Nucleus accumbens (tissue), 56 donors: ENCODE data around the gene ZNF202.
"Not testable (repeated sequence)": the region's sequence is repeated elsewhere in the genome, so short reads cannot be mapped to it uniquely, and the experiment has no call there.

Experiments
- DNase-seq, 56 donors: peaks; one replicate each; lab custom pipeline; 2025; lab: John Stamatoyannopoulos, UW

ZNF202 gene

GRCh38 chr11:123742031-123742723, 717 bp upstream of the ZNF202 start:
- DNase-seq, result peak in 9 of 56 donors; percentile 0 to 31 (median 4)

- peak in 2 of 56 donors; percentile 4 to 37 for DNase-seq
Observed at GRCh38 chr11:123740787-123741158, 687 bp downstream of the ZNF202 start.

GRCh38 chr11:123738374-123738773, 3.1 kb downstream of the ZNF202 start:
- DNase-seq, result no peak

- no peak for DNase-seq
Observed at GRCh38 chr11:123736769-123737168, 4.7 kb downstream of the ZNF202 start.

- DNase-seq, result no peak
Observed at GRCh38 chr11:123729602-123730001, 11.9 kb downstream of the ZNF202 start.

- DNase-seq, result no peak
Observed at GRCh38 chr11:123725995-123726655, 15.3 kb downstream of the ZNF202 start.

- no peak for DNase-seq
Observed at GRCh38 chr11:123719452-123719851, 22.0 kb downstream of the ZNF202 start.

- no peak for DNase-seq
Observed at GRCh38 chr11:123718469-123718868, 23.0 kb downstream of the ZNF202 start.

- DNase-seq, result no peak
Observed at GRCh38 chr11:123718063-123718462, 23.4 kb downstream of the ZNF202 start.

GRCh38 chr11:123712627-123713026, 28.8 kb downstream of the ZNF202 start:
- not testable (repeated sequence) for DNase-seq

- peak in 27 of 56 donors; percentile 2 to 80 (median 29) for DNase-seq
Observed at GRCh38 chr11:123707606-123708205, 33.8 kb downstream of the ZNF202 start.

- DNase-seq, result no peak
Observed at GRCh38 chr11:123707206-123707605, 34.3 kb downstream of the ZNF202 start.

GRCh38 chr11:123704341-123704740, 37.1 kb downstream of the ZNF202 start:
- DNase-seq, result no peak

GRCh38 chr11:123702696-123703095, 38.8 kb downstream of the ZNF202 start:
- no peak for DNase-seq

GRCh38 chr11:123702139-123702538, 39.3 kb downstream of the ZNF202 start:
- DNase-seq, result no peak

GRCh38 chr11:123700772-123701171, 40.7 kb downstream of the ZNF202 start:
- no peak for DNase-seq

- DNase-seq, result no peak
Observed at GRCh38 chr11:123698546-123699127, 42.8 kb downstream of the ZNF202 start.

- DNase-seq, result no peak
Observed at GRCh38 chr11:123696183-123696582, 45.3 kb downstream of the ZNF202 start.

GRCh38 chr11:123695231-123695630, 46.2 kb downstream of the ZNF202 start:
- DNase-seq, result no peak

- no peak for DNase-seq
Observed at GRCh38 chr11:123694551-123694950, 46.9 kb downstream of the ZNF202 start.

- no peak for DNase-seq
Observed at GRCh38 chr11:123692961-123693360, 48.5 kb downstream of the ZNF202 start.
